Panc1 (cell line): ENCODE results near the gene DPPA5. TPM values are rescaled to one million over a fixed set of nuclear protein-coding genes. Genes with fewer than 3 reads are reported as not detected.

Experiments
- ATAC-seq: fragments of 200-7000 bp; cut with Tn5 transposase; 2 replicates; pipeline ENCODE4 v1.9.1; 2020; ENCODE audit warnings: mild to moderate bottlenecking, moderate library complexity
- BruUV-seq: library from RNA; stranded (reverse); fragments of 400-500 nt; replicated peaks from 2 replicates; lab custom pipeline; 2021; lab: Mats Ljungman, UMichigan
- CTCF ChIA-PET: fragments of 300-600 bp; sonication (Branson Sonifier 250); formaldehyde crosslinking; loops from one replicate; lab custom pipeline; 2022; ENCODE audit warnings: antibody characterized with exemption; lab: Charles Lee
- POLR2A ChIA-PET: fragments of 300-600 bp; sonication (Branson Sonifier 250); formaldehyde crosslinking; loops from one replicate; lab custom pipeline; 2022; ENCODE audit warnings: antibody characterized with exemption; lab: Charles Lee
- DNase-seq: peaks from one replicate; pipeline ENCODE4 v3.0.0-alpha.2; 2010; ENCODE audit warnings: low read depth, low spot score
- H3K27ac ChIP-seq: 2 replicates; pipeline ENCODE4 v1.5.1; 2011; ENCODE audit warnings: mild to moderate bottlenecking, low read length, inconsistent platforms
- H3K27me3 ChIP-seq: fragments of 200-500 bp; sonication (Bioruptor generic); 2 replicates; pipeline ENCODE4 v1.6.0; 2014; ENCODE audit warnings: low read length, inconsistent platforms; ENCODE audit not compliant: control insufficient read depth, insufficient read depth
- H3K36me3 ChIP-seq: fragments of 200-500 bp; sonication (Bioruptor generic); 2 replicates; pipeline ENCODE4 v1.5.1; 2014; ENCODE audit warnings: inconsistent platforms, mild to moderate bottlenecking, low read length, moderate library complexity; ENCODE audit not compliant: control insufficient read depth, insufficient read depth
- H3K4me1 ChIP-seq: 2 replicates; pipeline ENCODE4 v1.5.1; 2011; ENCODE audit warnings: inconsistent platforms, mild to moderate bottlenecking, low read length, moderate library complexity; ENCODE audit not compliant: control insufficient read depth, insufficient read depth
- H3K4me3 ChIP-seq, 2 experiments: 2 replicates each; pipeline ENCODE4 v1.5.1; 2011 to 2012; ENCODE audit warnings: low read depth in 2 of 2, low read length in 2 of 2, mild to moderate bottlenecking in 2 of 2, inconsistent platforms in 1 of 2, moderate library complexity in 1 of 2
- H3K9me3 ChIP-seq: fragments of 200-500 bp; sonication (Bioruptor generic); 2 replicates; pipeline ENCODE4 v1.5.1; 2014; ENCODE audit warnings: low read depth, mild to moderate bottlenecking, inconsistent platforms, low read length, moderate library complexity; ENCODE audit not compliant: control insufficient read depth, insufficient read depth
- CTCF ChIP-seq: fragments of 450-650 bp; IDR thresholded peaks from 2 replicates; pipeline ENCODE4 v1.5.1; 2017; ENCODE audit warnings: mild to moderate bottlenecking
- POLR2AphosphoS5 ChIP-seq: IDR thresholded peaks from 2 replicates; pipeline ENCODE4 v1.6.1; 2012; ENCODE audit warnings: mild to moderate bottlenecking, low read depth, low read length, moderate library complexity
- SIN3A ChIP-seq: IDR thresholded peaks from 2 replicates; pipeline ENCODE4 v1.6.1; 2012; ENCODE audit warnings: low read depth, mild to moderate bottlenecking, low read length, moderate library complexity, borderline replicate concordance; ENCODE audit not compliant: insufficient read depth
- TCF7L2 ChIP-seq: IDR thresholded peaks from 2 replicates; pipeline ENCODE4 v1.6.1; 2011; ENCODE audit warnings: mild to moderate bottlenecking, low read depth, low read length, inconsistent platforms
- in situ Hi-C: cut with HindIII; loops from 2 replicates; pipeline ENCODE4 v1.10.0; 2016; ENCODE audit warnings: low sequenced_read_pairs, low pct_unique_long_range_greater_than_20kb
- intact Hi-C: fragments of 100-400 bp; cut with micrococcal nuclease; formaldehyde crosslinking; loops from one replicate; pipeline ENCODE4 v1.10.0; 2022; ENCODE audit not compliant: unreplicated experiment
- total RNA-seq: library from RNA; stranded (reverse); gene quantifications from one replicate; pipeline ENCODE4 v1.2.1, GENCODE V29; 2021; ENCODE audit not compliant: unreplicated experiment
- TF ChIP-seq, protein P1 (sequence below), 2 experiments: IDR thresholded peaks; 2 replicates each; pipeline ENCODE4 v1.6.1; 2011 to 2012; ENCODE audit warnings: low read depth in 2 of 2, control low read depth in 1 of 2, low read length in 1 of 2, mild to moderate bottlenecking in 1 of 2, moderate library complexity in 1 of 2; ENCODE audit not compliant: insufficient read depth in 1 of 2

The DPPA5 gene
- total RNA-seq, 1 experiment from 2014 or later = not detected

DNA sequence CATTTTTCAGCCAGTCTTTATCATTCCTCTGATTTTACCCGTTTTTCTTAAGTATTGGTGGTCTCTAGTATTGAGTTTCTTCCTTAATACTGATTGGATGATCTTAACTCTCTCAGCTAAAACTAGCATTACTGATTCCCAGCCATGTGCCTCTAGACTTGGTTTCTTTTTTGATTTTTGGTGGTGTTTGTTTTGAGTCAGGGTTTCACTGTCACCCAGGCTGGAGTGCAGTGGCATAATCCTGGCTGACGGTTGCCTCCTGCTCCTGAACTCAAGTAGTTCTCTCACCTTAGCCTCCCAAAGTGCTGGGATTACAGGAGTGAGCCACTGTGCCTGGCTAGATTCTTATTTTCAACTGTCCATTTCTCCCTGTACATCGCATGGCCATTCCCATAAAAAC is 24.9 kb downstream of the DPPA5 start:
- no peak for TF ChIP-seq POLR2AphosphoS5
- TF ChIP-seq, protein P1, sequence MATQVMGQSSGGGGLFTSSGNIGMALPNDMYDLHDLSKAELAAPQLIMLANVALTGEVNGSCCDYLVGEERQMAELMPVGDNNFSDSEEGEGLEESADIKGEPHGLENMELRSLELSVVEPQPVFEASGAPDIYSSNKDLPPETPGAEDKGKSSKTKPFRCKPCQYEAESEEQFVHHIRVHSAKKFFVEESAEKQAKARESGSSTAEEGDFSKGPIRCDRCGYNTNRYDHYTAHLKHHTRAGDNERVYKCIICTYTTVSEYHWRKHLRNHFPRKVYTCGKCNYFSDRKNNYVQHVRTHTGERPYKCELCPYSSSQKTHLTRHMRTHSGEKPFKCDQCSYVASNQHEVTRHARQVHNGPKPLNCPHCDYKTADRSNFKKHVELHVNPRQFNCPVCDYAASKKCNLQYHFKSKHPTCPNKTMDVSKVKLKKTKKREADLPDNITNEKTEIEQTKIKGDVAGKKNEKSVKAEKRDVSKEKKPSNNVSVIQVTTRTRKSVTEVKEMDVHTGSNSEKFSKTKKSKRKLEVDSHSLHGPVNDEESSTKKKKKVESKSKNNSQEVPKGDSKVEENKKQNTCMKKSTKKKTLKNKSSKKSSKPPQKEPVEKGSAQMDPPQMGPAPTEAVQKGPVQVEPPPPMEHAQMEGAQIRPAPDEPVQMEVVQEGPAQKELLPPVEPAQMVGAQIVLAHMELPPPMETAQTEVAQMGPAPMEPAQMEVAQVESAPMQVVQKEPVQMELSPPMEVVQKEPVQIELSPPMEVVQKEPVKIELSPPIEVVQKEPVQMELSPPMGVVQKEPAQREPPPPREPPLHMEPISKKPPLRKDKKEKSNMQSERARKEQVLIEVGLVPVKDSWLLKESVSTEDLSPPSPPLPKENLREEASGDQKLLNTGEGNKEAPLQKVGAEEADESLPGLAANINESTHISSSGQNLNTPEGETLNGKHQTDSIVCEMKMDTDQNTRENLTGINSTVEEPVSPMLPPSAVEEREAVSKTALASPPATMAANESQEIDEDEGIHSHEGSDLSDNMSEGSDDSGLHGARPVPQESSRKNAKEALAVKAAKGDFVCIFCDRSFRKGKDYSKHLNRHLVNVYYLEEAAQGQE (IDR thresholded peaks at IDR 0.05; ENCODE audit: insufficient read depth in 1 of 2, low read depth in 2 of 2, low read length in 1 of 2) = no peak
- no peak for TF ChIP-seq CTCF
- TF ChIP-seq TCF7L2 = no peak
- TF ChIP-seq SIN3A = no peak
- in situ Hi-C loops (no loop called here), intact Hi-C loops (loop anchor here (5.0 to 10.0 kb wide), 3 partner anchors 144 to 914 kb away; no protein-coding TSS in a partner anchor)
- no peak for ATAC-seq
- Histone ChIP-seq H3K27me3 (no peaks in the 10 kb centered on the region), H3K9me3 (no peaks in the 10 kb centered on the region), H3K27ac (no peak overlapping the region), H3K4me3 (no peak overlapping the region), H3K36me3 (no peaks in the 10 kb centered on the region), H3K4me1 (no peaks in the 10 kb centered on the region)
- no TSS peak for BruUV-seq
- ChIA-PET CTCF (interaction anchor here (1.9 kb wide), 1 partner anchor 60 kb away, joined by 8 read pairs; no protein-coding TSS in a partner anchor), POLR2A (no interaction called here)
- DNase-seq = no peak

DNA sequence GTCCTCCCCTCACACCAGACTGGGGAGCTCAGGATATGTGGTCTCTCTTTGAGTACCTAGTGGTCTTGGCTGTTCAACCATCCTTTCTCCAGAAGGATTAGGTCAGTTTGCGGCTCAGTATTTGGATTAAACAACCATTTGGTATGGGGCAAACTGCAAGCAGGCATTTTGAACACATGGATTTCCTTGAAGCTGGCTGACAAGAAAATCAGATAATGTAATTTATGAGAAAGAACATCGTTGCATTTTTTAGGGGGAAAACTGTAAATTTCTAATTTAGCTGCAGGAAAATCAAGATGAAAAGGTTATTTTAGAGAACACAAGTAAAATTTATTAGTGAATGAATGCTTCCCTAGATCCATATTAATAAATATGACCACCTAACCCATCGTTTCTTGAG is 25.3 kb downstream of the DPPA5 start:
- BruUV-seq = no TSS peak
- Histone ChIP-seq H3K4me1 (no peaks in the 10 kb centered on the region), H3K9me3 (no peaks in the 10 kb centered on the region), H3K27ac (no peak overlapping the region), H3K36me3 (no peaks in the 10 kb centered on the region), H3K27me3 (no peaks in the 10 kb centered on the region), H3K4me3 (no peak overlapping the region)
- intact Hi-C loops = loop anchor here (5.0 to 10.0 kb wide), 3 partner anchors 144 to 914 kb away; no protein-coding TSS in a partner anchor
- TF ChIP-seq TCF7L2 (no peak), SIN3A (no peak)
- TF ChIP-seq, protein P1 (IDR thresholded peaks at IDR 0.05; ENCODE audit: insufficient read depth in 1 of 2, low read depth in 2 of 2, low read length in 1 of 2) = no peak
- ChIA-PET CTCF (interaction anchor here (0.6 to 2.8 kb wide), 3 partner anchors 21 to 60 kb away, joined by 3 to 24 read pairs (median 8); no protein-coding TSS in a partner anchor), POLR2A (interaction anchor here (1.2 kb wide), 1 partner anchor 60 kb away, joined by 7 read pairs; no protein-coding TSS in a partner anchor)
- ATAC-seq (no peak), DNase-seq (no peak)
- in situ Hi-C loops = no loop called here
